Spinal cord (tissue), 10 donors: ENCODE results near the gene SPIN2B. TPM values are rescaled to one million over a fixed set of nuclear protein-coding genes. Genes with fewer than 3 reads are reported as not detected.
"Not testable (repeated sequence)": the region's sequence is repeated elsewhere in the genome, so short reads cannot be mapped to it uniquely, and the experiment has no call there.

ENCODE experiments used
- DNase-seq, 6 donors: peaks; one replicate each; pipeline versions ENCODE4 v3.0.0 to v3.0.0-alpha.2; 2013 to 2015; ENCODE audit warnings: low spot score in 6 of 6, low read depth in 4 of 6
- H3K27ac ChIP-seq: one replicate; pipeline ENCODE4 v1.5.1; 2013; ENCODE audit warnings: low read depth, low read length, control low read depth
- H3K27me3 ChIP-seq: one replicate; pipeline ENCODE4 v1.6.1; 2013; ENCODE audit warnings: low read length; ENCODE audit not compliant: control insufficient read depth, insufficient read depth
- H3K36me3 ChIP-seq: one replicate; pipeline ENCODE4 v1.6.1; 2013; ENCODE audit warnings: low read length; ENCODE audit not compliant: control insufficient read depth, insufficient read depth
- H3K4me1 ChIP-seq: one replicate; pipeline ENCODE4 v1.6.1; 2013; ENCODE audit warnings: low read length; ENCODE audit not compliant: control insufficient read depth, insufficient read depth
- H3K4me3 ChIP-seq: one replicate; pipeline ENCODE4 v1.5.1; 2013; ENCODE audit warnings: low read depth, low read length, control low read depth
- H3K9me3 ChIP-seq: one replicate; pipeline ENCODE4 v1.6.1; 2013; ENCODE audit warnings: low read length; ENCODE audit not compliant: control insufficient read depth, insufficient read depth
- WGBS: methylation state at CpG from one replicate; pipeline ENCODE4 v1.1.5; 2013; ENCODE audit warnings: missing lambda C conversion rate; ENCODE audit not compliant: insufficient coverage; 5-methylcytosine and 5-hydroxymethylcytosine counted together
- long read RNA-seq, 4 donors: transcript quantifications; one replicate each; lab custom pipeline, GENCODE V29; 2026
- polyA plus RNA-seq, 2 donors: library from polyadenylated mRNA; unstranded; fragments of 120-200 nt; gene quantifications; one replicate each; pipeline ENCODE4 v1.2.1, GENCODE V29; 2013; ENCODE audit not compliant: insufficient read length in 2 of 2
- total RNA-seq, 2 donors: library from RNA; depleted of rRNA in 1 of 2; stranded (reverse); fragments of 120-200 nt in 1 of 2; fragments of >200 nt in 1 of 2; gene quantifications; one replicate each; pipeline versions ENCODE4 v1.2.3 to v1.2.4, GENCODE V29; 2013 to 2014
- donor health status: healthy.

Gene SPIN2B
- total RNA-seq (10 to 100 TPM; 11.5 to 18.6 TPM), polyA plus RNA-seq (10 to 100 TPM; 24.6 to 27.8 TPM)
- long read RNA-seq, donor 1, partial matches to known transcripts = 12 of 15 reads
- long read RNA-seq, donor 1, other reads (novel, unspliced or antisense) = 0 of 15 reads
- long read RNA-seq, donor 2, partial matches to known transcripts = 0 of 1 reads
- long read RNA-seq, donor 2, other reads (novel, unspliced or antisense) = 0 of 1 reads
- long read RNA-seq, donor 3, partial matches to known transcripts = 0 of 3 reads
- long read RNA-seq, donor 3, other reads (novel, unspliced or antisense) = 0 of 3 reads
- long read RNA-seq, donor 4, partial matches to known transcripts = 10 of 16 reads
- long read RNA-seq, donor 4, other reads (novel, unspliced or antisense) = 0 of 16 reads

GRCh38 chrX:57121162-57121755, at the start of gene SPIN2B:
Gene SPIN2B, minus strand, starts transcription at chrX:57121548.
- WGBS = 22% methylated on average over 40 of the region's 43 CpGs
- H3K4me1 ChIP-seq = no peaks in the 10 kb centered on the region
- peak within 1 kb of the TSS; percentile 61 for H3K27ac ChIP-seq
- no peaks in the 10 kb centered on the region for H3K27me3 ChIP-seq
- H3K9me3 ChIP-seq = no peaks in the 10 kb centered on the region
- peak; percentile 33 to 94 (median 54) for DNase-seq
- H3K36me3 ChIP-seq = no peaks in the 10 kb centered on the region
- peak within 1 kb of the TSS; percentile 54 for H3K4me3 ChIP-seq

GRCh38 chrX:57156397-57157049, 35.2 kb upstream of the SPIN2B start:
- DNase-seq = peak in 1 of 6 donors; percentile 9
- Histone ChIP-seq H3K27me3 (no peaks in the 10 kb centered on the region), H3K36me3 (no peaks in the 10 kb centered on the region), H3K9me3 (peaks cover 3% of the 10 kb centered on the region), H3K4me3 (no peak overlapping the region), H3K4me1 (no peaks in the 10 kb centered on the region), H3K27ac (no peak overlapping the region)
- 76% methylated on average over 4 of the region's 5 CpGs for WGBS

GRCh38 chrX:57155171-57155570, 33.8 kb upstream of the SPIN2B start:
- H3K9me3 ChIP-seq = peaks cover 3% of the 10 kb centered on the region
- no peak overlapping the region for H3K27ac ChIP-seq
- WGBS = 58% methylated on average over 2 of the region's 2 CpGs

GRCh38 chrX:57152222-57152621, 30.9 kb upstream of the SPIN2B start:
- H3K4me3 ChIP-seq, H3K27ac ChIP-seq, H3K27me3 ChIP-seq, DNase-seq, H3K9me3 ChIP-seq, H3K36me3 ChIP-seq, H3K4me1 ChIP-seq: not testable (repeated sequence)
- 75% methylated on average over 7 of the region's 8 CpGs for WGBS

More at GRCh38 chrX:57155171-57155570, 33.8 kb upstream of the SPIN2B start:
- H3K4me1 ChIP-seq = no peaks in the 10 kb centered on the region
- no peaks in the 10 kb centered on the region for H3K27me3 ChIP-seq
- H3K36me3 ChIP-seq = no peaks in the 10 kb centered on the region
- no peak for DNase-seq
- no peak overlapping the region for H3K4me3 ChIP-seq

- H3K4me3 ChIP-seq = no peak overlapping the region
- no peak overlapping the region for H3K27ac ChIP-seq
- H3K36me3 ChIP-seq = no peaks in the 10 kb centered on the region
- no peaks in the 10 kb centered on the region for H3K9me3 ChIP-seq
- H3K4me1 ChIP-seq = no peaks in the 10 kb centered on the region
- no CpG with 5 or more reads among the region's 4 CpGs for WGBS
- no peak for DNase-seq
- no peaks in the 10 kb centered on the region for H3K27me3 ChIP-seq
Observed at GRCh38 chrX:57138674-57139073, 17.3 kb upstream of the SPIN2B start.

- no peaks in the 10 kb centered on the region for H3K4me1 ChIP-seq
- no CpG with 5 or more reads among the region's 1 CpG for WGBS
- no peaks in the 10 kb centered on the region for H3K27me3 ChIP-seq
- H3K4me3 ChIP-seq = peak overlapping the region; percentile 27
- H3K36me3 ChIP-seq = no peaks in the 10 kb centered on the region
- no peak overlapping the region for H3K27ac ChIP-seq
- DNase-seq = peak in 2 of 6 donors; percentile 22 to 59
- no peaks in the 10 kb centered on the region for H3K9me3 ChIP-seq
Observed at GRCh38 chrX:57137501-57137900, 16.2 kb upstream of the SPIN2B start.

GRCh38 chrX:57137073-57137472, 15.7 kb upstream of the SPIN2B start, which contains the start of gene SPIN2A:
Gene SPIN2A, minus strand, starts transcription at chrX:57137397. Its CDS starts 800 bp downstream, at chrX:57136597.
- DNase-seq = peak in 2 of 6 donors; percentile 1 to 12
- H3K27me3 ChIP-seq, H3K27ac ChIP-seq, H3K4me1 ChIP-seq, H3K9me3 ChIP-seq, H3K36me3 ChIP-seq: not testable (repeated sequence)
- WGBS = 35% methylated on average over 26 of the region's 27 CpGs
- H3K4me3 ChIP-seq = peak within 1 kb of the TSS; percentile 27

- not testable (repeated sequence) for H3K36me3 ChIP-seq, H3K9me3 ChIP-seq, DNase-seq, H3K4me1 ChIP-seq, H3K27ac ChIP-seq, H3K27me3 ChIP-seq, H3K4me3 ChIP-seq
- 83% methylated on average over 1 of the region's 3 CpGs for WGBS
Observed at GRCh38 chrX:57136589-57136988, 15.2 kb upstream of the SPIN2B start.

GRCh38 chrX:57135287-57135686, 13.9 kb upstream of the SPIN2B start:
- H3K27me3 ChIP-seq = no peaks in the 10 kb centered on the region
- H3K27ac ChIP-seq = no peak overlapping the region
- H3K4me3 ChIP-seq = no peak overlapping the region
- no peaks in the 10 kb centered on the region for H3K36me3 ChIP-seq
- no peak for DNase-seq
- WGBS = 55% methylated on average over 2 of the region's 3 CpGs
- no peaks in the 10 kb centered on the region for H3K4me1 ChIP-seq
- no peaks in the 10 kb centered on the region for H3K9me3 ChIP-seq
